Aorta (tissue), 5 donors: ENCODE measurements around the gene TRAP1. TPM values are rescaled to one million over a fixed set of nuclear protein-coding genes. Genes with fewer than 3 reads are reported as not detected.
"Not testable (repeated sequence)": the region's sequence is repeated elsewhere in the genome, so short reads cannot be mapped to it uniquely, and the experiment has no call there.

ENCODE experiments used
- ATAC-seq: fragments of 200-7000 bp; cut with Tn5 transposase; one replicate; pipeline ENCODE4 v1.9.1; 2022; ENCODE audit warnings: moderate library complexity; ENCODE audit not compliant: low FRiP score
- DNase-seq, 2 donors: peaks; one replicate each; pipeline ENCODE4 v3.0.0-alpha.2; 2020
- H3K27ac ChIP-seq, 2 donors: one replicate each; pipeline ENCODE4 v1.5.1; 2013; ENCODE audit warnings: low read length in 2 of 2, mild to moderate bottlenecking in 2 of 2, moderate library complexity in 2 of 2, control low read depth in 1 of 2, inconsistent platforms in 1 of 2, low read depth in 1 of 2
- H3K27me3 ChIP-seq, 2 donors: one replicate each; pipeline ENCODE4 v1.6.1; 2013; ENCODE audit warnings: control low read depth in 1 of 2, low read length in 1 of 2, mild to moderate bottlenecking in 1 of 2, moderate library complexity in 1 of 2; ENCODE audit not compliant: insufficient read depth in 2 of 2, control insufficient read depth in 1 of 2
- H3K36me3 ChIP-seq, 2 donors: one replicate each; pipeline ENCODE4 v1.6.1; 2013; ENCODE audit warnings: control low read depth in 1 of 2, low read length in 1 of 2, mild to moderate bottlenecking in 1 of 2; ENCODE audit not compliant: insufficient read depth in 2 of 2, control insufficient read depth in 1 of 2
- H3K4me1 ChIP-seq, 2 donors: one replicate each; pipeline ENCODE4 v1.6.1; 2013; ENCODE audit warnings: low read length in 2 of 2, control low read depth in 1 of 2, mild to moderate bottlenecking in 1 of 2, moderate library complexity in 1 of 2; ENCODE audit not compliant: insufficient read depth in 2 of 2, control insufficient read depth in 1 of 2
- H3K4me3 ChIP-seq, 2 donors: one replicate each; pipeline ENCODE4 v1.5.1; 2013; ENCODE audit warnings: low read length in 2 of 2, control low read depth in 1 of 2, mild to moderate bottlenecking in 1 of 2
- H3K9me3 ChIP-seq: one replicate; pipeline ENCODE4 v1.6.1; 2013; ENCODE audit warnings: mild to moderate bottlenecking, low read length; ENCODE audit not compliant: control insufficient read depth
- WGBS, 2 donors: extraction: QIAGEN DNeasy Blood & Tissue Kit; methylation state at CpG; one replicate each; pipeline ENCODE4 v1.1.7; 2013; 5-methylcytosine and 5-hydroxymethylcytosine counted together
- intact Hi-C, 2 donors: fragments of 100-400 bp; cut with DNase I; formaldehyde crosslinking; loops; one replicate each; pipeline versions ENCODE4 v1.14.2 to v1.15.0; 2022
- polyA plus RNA-seq, 2 donors: library from polyadenylated mRNA; stranded (reverse); fragments of 200-250 nt; gene quantifications; one replicate each; pipeline ENCODE4 v1.2.3, GENCODE V29; 2013
- total RNA-seq, 2 donors: library from RNA; stranded (reverse); fragmentation: NEBNext Ultra II Directional; extraction: Animal tissue kit (Norgen Biotek cat#: 25700); gene quantifications; one replicate each; pipeline ENCODE4 v1.2.1, GENCODE V29; 2021
- donor health status: healthy with polysubstance abuse.
- donor health status: Bipolar disorder and iron deficiency.
- donor health status: DM: no; HTN: no; CAD: no.
- donor health status: DM: no; HTN: no; CAD: no.
- donor health status: DM: yes; HTN: yes; CAD: no.

TRAP1 gene
- total and polyA plus RNA-seq, 4 donors: 19.2 to 183 (median 58.6) TPM

GRCh38 chr16:3611146-3611975, 106.0 kb downstream of the TRAP1 start, which contains the start of gene SLX4:
TSS of gene SLX4 (minus strand) at chr16:3611606. CDS start at chr16:3608964, 2,642 bp downstream.
- Histone ChIP-seq H3K9me3 (no peaks in the 10 kb centered on the region), H3K27ac (peak within 1 kb of the TSS in 1 of 2 donors; percentile 41), H3K36me3 (no peaks in the 10 kb centered on the region), H3K4me1 (no peaks in the 10 kb centered on the region), H3K4me3 (peak within 1 kb of the TSS; percentile 76 to 90), H3K27me3 (no peaks in the 10 kb centered on the region)
- peak; percentile 95 to 97 for DNase-seq
- WGBS, 2 donors: 0% methylated on average over 82 to 86 of the region's 86 CpGs
- ATAC-seq: peak; percentile 95
- intact Hi-C loops: loop anchor here (2.0 to 5.0 kb wide), 3 partner anchors 74 to 84 kb away; no protein-coding TSS in a partner anchor

GRCh38 chr16:3610698-3611145, 106.6 kb downstream of the TRAP1 start:
- H3K36me3 ChIP-seq: no peaks in the 10 kb centered on the region
- H3K4me3 ChIP-seq: peak overlapping the region; percentile 76 to 90
- H3K27me3 ChIP-seq: no peaks in the 10 kb centered on the region
- intact Hi-C loops: loop anchor here (2.0 to 5.0 kb wide), 3 partner anchors 73 to 83 kb away; no protein-coding TSS in a partner anchor
- ATAC-seq: no peak
- no peaks in the 10 kb centered on the region for H3K4me1 ChIP-seq
- 3% methylated on average over 10 of the region's 10 CpGs for WGBS, 2 donors
- no peak for DNase-seq
- H3K27ac ChIP-seq: peak overlapping the region in 1 of 2 donors; percentile 41
- H3K9me3 ChIP-seq: no peaks in the 10 kb centered on the region

DNA sequence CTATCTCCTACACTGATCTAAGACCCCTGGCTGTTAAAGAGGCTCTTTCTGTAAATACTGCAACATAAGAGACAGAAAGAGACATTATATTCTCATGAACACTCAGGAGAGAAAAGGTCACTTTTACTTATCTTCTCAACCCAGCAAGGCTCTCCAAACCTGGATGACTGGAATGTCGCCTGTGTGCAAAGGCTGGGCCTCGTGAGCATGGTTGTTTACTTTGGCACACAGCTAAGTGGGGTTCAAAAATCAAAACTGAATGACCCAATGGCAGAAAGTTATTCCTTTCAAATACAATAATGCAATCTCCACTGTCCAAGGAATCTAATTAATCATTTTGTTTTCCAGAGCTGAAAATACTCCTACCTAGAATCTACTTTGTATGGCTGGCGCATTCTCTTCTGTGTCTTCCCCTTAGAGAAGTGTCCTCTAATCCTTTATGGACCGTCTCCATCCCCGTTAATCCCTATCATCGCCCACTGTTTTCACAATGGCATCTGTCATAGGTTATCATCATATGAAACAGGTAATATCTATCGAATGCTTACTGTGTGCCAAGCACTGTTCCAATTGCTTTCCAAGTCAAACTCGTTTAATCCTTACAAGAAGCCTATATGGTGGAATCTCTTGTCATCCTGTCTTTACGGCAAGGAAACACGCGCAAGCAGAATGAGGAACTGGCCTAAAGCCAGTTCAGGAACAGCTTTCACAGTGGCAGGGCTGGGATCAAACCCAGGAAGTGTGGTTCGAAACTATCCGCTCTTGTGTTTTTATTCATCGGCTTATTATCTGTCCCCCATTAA, 107.2 kb downstream of the TRAP1 start:
- H3K27me3 ChIP-seq: no peaks in the 10 kb centered on the region
- no peak for ATAC-seq
- 60 to 65% methylated on average over 14 of the region's 14 CpGs for WGBS, 2 donors
- no peaks in the 10 kb centered on the region for H3K9me3 ChIP-seq
- no peaks in the 10 kb centered on the region for H3K4me1 ChIP-seq
- no peaks in the 10 kb centered on the region for H3K36me3 ChIP-seq
- H3K27ac ChIP-seq: no peak overlapping the region
- no peak for DNase-seq
- intact Hi-C loops: loop anchor here (2.0 to 5.0 kb wide), 3 partner anchors 73 to 83 kb away; no protein-coding TSS in a partner anchor
- no peak overlapping the region for H3K4me3 ChIP-seq

DNA sequence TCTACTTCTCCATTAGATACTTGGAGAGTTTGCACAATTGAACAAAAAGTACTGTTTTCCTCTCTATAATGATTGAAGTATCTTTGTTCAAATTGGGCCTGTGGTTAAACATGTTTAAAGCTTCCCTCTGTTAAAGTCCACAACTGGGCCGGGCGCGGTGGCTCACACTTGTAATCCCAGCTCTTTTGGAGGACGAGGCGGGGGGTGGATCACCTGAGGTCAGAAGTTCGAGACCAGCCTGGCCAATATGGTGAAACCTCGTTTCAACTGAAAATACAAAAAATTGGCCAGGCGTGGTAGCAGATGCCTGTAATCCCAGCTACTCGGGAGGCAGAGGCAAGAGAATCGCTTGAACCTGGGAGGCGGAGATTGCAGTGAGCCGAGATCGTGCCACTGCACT, 108.3 kb downstream of the TRAP1 start:
- 92 to 95% methylated on average over 13 of the region's 13 CpGs for WGBS, 2 donors
- H3K27me3 ChIP-seq, intact Hi-C loops, H3K27ac ChIP-seq, DNase-seq, H3K4me3 ChIP-seq, H3K9me3 ChIP-seq, H3K36me3 ChIP-seq, H3K4me1 ChIP-seq, ATAC-seq: not testable (repeated sequence)

DNA sequence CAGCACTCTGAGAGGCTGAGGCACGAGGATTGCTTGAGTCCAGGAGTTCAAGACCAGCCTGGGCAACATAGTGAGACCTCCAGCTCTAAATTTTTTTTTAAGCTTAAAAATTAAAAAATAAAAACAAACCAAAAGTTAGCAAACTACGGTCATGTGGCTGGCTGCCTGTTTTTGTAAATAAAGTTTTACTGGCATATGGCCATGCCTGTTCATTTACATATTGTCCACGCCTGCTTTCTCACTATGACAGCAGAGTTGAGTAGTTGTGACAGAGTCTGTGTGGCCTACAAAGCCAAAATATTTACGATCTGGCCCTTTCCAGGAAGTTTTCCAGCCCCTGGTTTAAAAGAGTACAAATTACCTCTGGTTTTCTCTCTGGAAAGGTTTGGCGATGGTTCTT, 109.3 kb downstream of the TRAP1 start:
- ATAC-seq (no peak), DNase-seq (no peak)
- Histone ChIP-seq H3K27me3 (no peaks in the 10 kb centered on the region), H3K36me3 (no peaks in the 10 kb centered on the region), H3K4me3 (no peak overlapping the region), H3K4me1 (no peaks in the 10 kb centered on the region), H3K9me3 (no peaks in the 10 kb centered on the region), H3K27ac (no peak overlapping the region)
- intact Hi-C loops: no loop called here
- WGBS, 2 donors: 91 to 93% methylated on average over 5 of the region's 5 CpGs

Other genes with a start within 250 kb of the TRAP1 start
- not detected for gene C16orf90, start 222.0 kb downstream of the TRAP1 start, total RNA-seq
- gene C16orf90, start 222.0 kb downstream of the TRAP1 start, polyA plus RNA-seq: not detected
- gene CLUAP1, start 216.5 kb downstream of the TRAP1 start, total RNA-seq: 10 to 100 TPM; 15.3 to 23.7 TPM
- gene CLUAP1, start 216.5 kb downstream of the TRAP1 start, polyA plus RNA-seq: 10 to 100 TPM; 12.3 to 22.2 TPM
- 1 to 10 TPM in 1 of 2 donors, under 1 TPM in 1; 0.97 to 2.3 TPM for gene NLRC3, start 140.1 kb downstream of the TRAP1 start, total RNA-seq
- gene NLRC3, start 140.1 kb downstream of the TRAP1 start, polyA plus RNA-seq: under 1 TPM in 1 of 2 donors, not detected in 1; 0.38 TPM
- 1 to 10 TPM; 4.9 to 5.0 TPM for gene SLX4, start 105.9 kb downstream of the TRAP1 start, total RNA-seq
- gene SLX4, start 105.9 kb downstream of the TRAP1 start, polyA plus RNA-seq: 1 to 10 TPM in 1 of 2 donors, under 1 TPM in 1; 0.50 to 4.0 TPM
- gene DNASE1, start 62.8 kb downstream of the TRAP1 start, total RNA-seq: 10 to 100 TPM in 1 of 2 donors, 1 to 10 TPM in 1; 9.1 to 21.8 TPM
- gene DNASE1, start 62.8 kb downstream of the TRAP1 start, polyA plus RNA-seq: 1 to 10 TPM; 5.4 to 9.3 TPM
- 100 to 1,000 TPM in 1 of 2 donors, 10 to 100 TPM in 1; 80.4 to 103 TPM for gene CREBBP, start 163.2 kb upstream of the TRAP1 start, total RNA-seq
- gene CREBBP, start 163.2 kb upstream of the TRAP1 start, polyA plus RNA-seq: 10 to 100 TPM in 1 of 2 donors, 1 to 10 TPM in 1; 5.4 to 41.6 TPM